GM12892 (cell line): ENCODE measurements around the gene NUP210L.

ENCODE experiments used
- POLR2A ChIP-seq: IDR thresholded peaks from 2 replicates; pipeline ENCODE4 v1.6.1; 2011; ENCODE audit warnings: low read depth, low read length, control low read depth
- POLR2AphosphoS5 ChIP-seq: IDR thresholded peaks from 2 replicates; pipeline ENCODE4 v1.6.1; 2011; ENCODE audit warnings: low read depth, low read length, control low read depth

- TF ChIP-seq POLR2A (no peak), POLR2AphosphoS5 (no peak)
These were observed 820 bp downstream of the NUP210L start for GRCh38 chr1:154154053-154154452.
